Calu3 (cell line): ENCODE results near the gene TCF23. TPM values are rescaled to one million over a fixed set of nuclear protein-coding genes. Genes with fewer than 3 reads are reported as not detected.
"Not testable (repeated sequence)": the region's sequence is repeated elsewhere in the genome, so short reads cannot be mapped to it uniquely, and the experiment has no call there.

Experiments
- BruUV-seq: library from RNA; stranded (reverse); fragments of 400-500 nt; replicated peaks from 2 replicates; lab custom pipeline; 2021; lab: Mats Ljungman, UMichigan
- CTCF ChIA-PET: fragments of 300-600 bp; sonication (Branson Sonifier 250); formaldehyde crosslinking; loops from one replicate; lab custom pipeline; 2022; ENCODE audit warnings: antibody characterized with exemption; lab: Charles Lee
- DNase-seq: peaks from one replicate; pipeline ENCODE4 v3.0.0; 2022
- H3K27ac Mint-ChIP-seq: one replicate; pipeline ENCODE4 v1.8.0; 2022; ENCODE audit warnings: mixed read lengths; ENCODE audit not compliant: unreplicated experiment
- H3K27me3 Mint-ChIP-seq: one replicate; pipeline ENCODE4 v1.8.0; 2022; ENCODE audit warnings: mixed read lengths; ENCODE audit not compliant: unreplicated experiment
- H3K36me3 Mint-ChIP-seq: one replicate; pipeline ENCODE4 v1.8.0; 2022; ENCODE audit warnings: mild to moderate bottlenecking, moderate library complexity, mixed read lengths; ENCODE audit not compliant: insufficient read depth, unreplicated experiment
- H3K4me1 Mint-ChIP-seq: one replicate; pipeline ENCODE4 v1.8.0; 2022; ENCODE audit warnings: mild to moderate bottlenecking, low read depth, mixed read lengths; ENCODE audit not compliant: unreplicated experiment
- H3K4me3 Mint-ChIP-seq: one replicate; pipeline ENCODE4 v1.8.0; 2022; ENCODE audit warnings: mild to moderate bottlenecking, low read depth, moderate library complexity, mixed read lengths; ENCODE audit not compliant: unreplicated experiment
- H3K9me3 Mint-ChIP-seq: one replicate; pipeline ENCODE4 v1.8.0; 2022; ENCODE audit warnings: low read depth, mixed read lengths; ENCODE audit not compliant: unreplicated experiment
- CTCF ChIP-seq: fragments of 200-600 bp; IDR thresholded peaks from one replicate; pipeline ENCODE4 v1.8.0; 2022; ENCODE audit warnings: antibody characterized with exemption; ENCODE audit not compliant: unreplicated experiment
- intact Hi-C: fragments of 100-400 bp; cut with micrococcal nuclease; formaldehyde crosslinking; loops from one replicate; pipeline ENCODE4 v1.10.0; 2022; ENCODE audit not compliant: unreplicated experiment
- total RNA-seq: library from RNA; stranded (reverse); gene quantifications from 2 replicates; pipeline ENCODE4 v1.2.3, GENCODE V29; 2022

Gene TCF23
- total RNA-seq, 1 experiment from 2014 or later = not detected

GRCh38 chr2:27105981-27106380, 42.8 kb upstream of the TCF23 start:
- Mint-ChIP-seq H3K4me1 (no peaks in the 10 kb centered on the region), H3K9me3 (no peaks in the 10 kb centered on the region), H3K36me3 (no peaks in the 10 kb centered on the region), H3K27ac (no peak overlapping the region), H3K27me3 (no peaks in the 10 kb centered on the region), H3K4me3 (no peak overlapping the region)
- no peak for TF ChIP-seq CTCF
- no TSS peak for BruUV-seq
- DNase-seq = no peak
- intact Hi-C loops = no loop called here
- CTCF ChIA-PET = interaction anchor here (0.6 kb wide), 1 partner anchor 1248 kb away, joined by 5 read pairs; no protein-coding TSS in a partner anchor

GRCh38 chr2:27108221-27108620, 40.6 kb upstream of the TCF23 start:
- TF ChIP-seq CTCF = no peak
- H3K27ac Mint-ChIP-seq = no peak overlapping the region
- H3K36me3 Mint-ChIP-seq = no peaks in the 10 kb centered on the region
- no peaks in the 10 kb centered on the region for H3K9me3 Mint-ChIP-seq
- intact Hi-C loops = no loop called here
- no peaks in the 10 kb centered on the region for H3K4me1 Mint-ChIP-seq
- H3K27me3 Mint-ChIP-seq = no peaks in the 10 kb centered on the region
- CTCF ChIA-PET = interaction anchor here (0.6 to 0.8 kb wide), 2 partner anchors 26 to 172 kb away, joined by 3 to 6 read pairs; partner anchors contain the start of gene PREB
- no TSS peak for BruUV-seq
- DNase-seq = no peak
- H3K4me3 Mint-ChIP-seq = no peak overlapping the region

- no TSS peak for BruUV-seq
- no peak overlapping the region for H3K27ac Mint-ChIP-seq
- H3K4me1 Mint-ChIP-seq = no peaks in the 10 kb centered on the region
- no peak for TF ChIP-seq CTCF
- no peaks in the 10 kb centered on the region for H3K36me3 Mint-ChIP-seq
- H3K4me3 Mint-ChIP-seq = no peak overlapping the region
- intact Hi-C loops = no loop called here
- no peaks in the 10 kb centered on the region for H3K27me3 Mint-ChIP-seq
- no peak for DNase-seq
- no peaks in the 10 kb centered on the region for H3K9me3 Mint-ChIP-seq
- CTCF ChIA-PET = interaction anchor here (0.6 to 0.8 kb wide), 2 partner anchors 157 to 171 kb away, joined by 3 read pairs; no protein-coding TSS in a partner anchor
These were observed 39.7 kb upstream of the TCF23 start for GRCh38 chr2:27109083-27109482.

- not testable (repeated sequence) for H3K4me3 Mint-ChIP-seq, H3K36me3 Mint-ChIP-seq
These were observed 38.0 kb upstream of the TCF23 start for GRCh38 chr2:27110603-27111352.

GRCh38 chr2:27111392-27112078, 37.3 kb upstream of the TCF23 start:
- H3K27me3 Mint-ChIP-seq, DNase-seq, CTCF ChIA-PET: not testable (repeated sequence)

More at GRCh38 chr2:27110603-27111352, 38.0 kb upstream of the TCF23 start:
- BruUV-seq, H3K4me1 Mint-ChIP-seq, intact Hi-C loops, H3K9me3 Mint-ChIP-seq, H3K27me3 Mint-ChIP-seq, H3K27ac Mint-ChIP-seq, DNase-seq, CTCF ChIA-PET: not testable (repeated sequence)

More at GRCh38 chr2:27111392-27112078, 37.3 kb upstream of the TCF23 start:
- intact Hi-C loops, H3K27ac Mint-ChIP-seq, H3K4me3 Mint-ChIP-seq, BruUV-seq, H3K36me3 Mint-ChIP-seq, H3K9me3 Mint-ChIP-seq, H3K4me1 Mint-ChIP-seq: not testable (repeated sequence)
